Fibroblast of pulmonary artery (primary cell): ENCODE measurements around the gene MUC2.

Experiments used
- DNase-seq: peaks from one replicate; pipeline ENCODE4 v3.0.0-alpha.2; 2010; ENCODE audit warnings: low read depth
- H3K4me3 ChIP-seq: replicated peaks from 2 replicates; pipeline ENCODE4 v1.5.1; 2011; ENCODE audit warnings: low read depth, mild to moderate bottlenecking, control low read depth, low read length, moderate library complexity
- TF ChIP-seq, protein P1 (sequence below): IDR thresholded peaks from 2 replicates; pipeline ENCODE4 v1.5.1; 2011; ENCODE audit warnings: mild to moderate bottlenecking, control low read depth, low read length, inconsistent platforms; ENCODE audit errors: missing control alignments

The MUC2 gene

DNA sequence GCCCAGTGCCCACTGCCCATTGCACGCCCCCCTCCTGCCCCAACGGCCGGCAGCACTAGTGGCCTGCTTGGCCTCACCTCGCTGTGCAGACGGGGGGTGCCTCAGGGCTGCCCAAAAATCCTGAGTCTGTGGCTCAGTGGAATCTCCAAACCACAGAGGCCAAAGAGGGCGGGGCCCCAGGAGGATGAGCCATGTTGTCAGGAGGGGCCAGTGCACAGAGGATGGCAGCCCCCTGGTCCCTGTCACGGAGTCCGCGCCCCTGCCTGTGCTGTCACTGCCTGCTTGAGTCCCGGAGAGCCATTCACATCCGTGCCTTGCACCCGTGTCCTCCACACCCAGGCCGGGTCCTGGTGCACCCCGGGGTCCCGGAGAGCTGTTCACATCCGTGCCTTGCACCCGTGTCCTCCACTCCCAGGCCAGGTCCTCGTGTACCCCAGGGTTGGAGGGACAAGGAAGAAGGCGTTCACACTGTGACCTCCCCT is 46.7 kb downstream of the MUC2 start:
- H3K4me3 ChIP-seq, result no peak overlapping the region
- TF ChIP-seq, protein P1, sequence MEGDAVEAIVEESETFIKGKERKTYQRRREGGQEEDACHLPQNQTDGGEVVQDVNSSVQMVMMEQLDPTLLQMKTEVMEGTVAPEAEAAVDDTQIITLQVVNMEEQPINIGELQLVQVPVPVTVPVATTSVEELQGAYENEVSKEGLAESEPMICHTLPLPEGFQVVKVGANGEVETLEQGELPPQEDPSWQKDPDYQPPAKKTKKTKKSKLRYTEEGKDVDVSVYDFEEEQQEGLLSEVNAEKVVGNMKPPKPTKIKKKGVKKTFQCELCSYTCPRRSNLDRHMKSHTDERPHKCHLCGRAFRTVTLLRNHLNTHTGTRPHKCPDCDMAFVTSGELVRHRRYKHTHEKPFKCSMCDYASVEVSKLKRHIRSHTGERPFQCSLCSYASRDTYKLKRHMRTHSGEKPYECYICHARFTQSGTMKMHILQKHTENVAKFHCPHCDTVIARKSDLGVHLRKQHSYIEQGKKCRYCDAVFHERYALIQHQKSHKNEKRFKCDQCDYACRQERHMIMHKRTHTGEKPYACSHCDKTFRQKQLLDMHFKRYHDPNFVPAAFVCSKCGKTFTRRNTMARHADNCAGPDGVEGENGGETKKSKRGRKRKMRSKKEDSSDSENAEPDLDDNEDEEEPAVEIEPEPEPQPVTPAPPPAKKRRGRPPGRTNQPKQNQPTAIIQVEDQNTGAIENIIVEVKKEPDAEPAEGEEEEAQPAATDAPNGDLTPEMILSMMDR, result no peak
- no peak for DNase-seq

DNA sequence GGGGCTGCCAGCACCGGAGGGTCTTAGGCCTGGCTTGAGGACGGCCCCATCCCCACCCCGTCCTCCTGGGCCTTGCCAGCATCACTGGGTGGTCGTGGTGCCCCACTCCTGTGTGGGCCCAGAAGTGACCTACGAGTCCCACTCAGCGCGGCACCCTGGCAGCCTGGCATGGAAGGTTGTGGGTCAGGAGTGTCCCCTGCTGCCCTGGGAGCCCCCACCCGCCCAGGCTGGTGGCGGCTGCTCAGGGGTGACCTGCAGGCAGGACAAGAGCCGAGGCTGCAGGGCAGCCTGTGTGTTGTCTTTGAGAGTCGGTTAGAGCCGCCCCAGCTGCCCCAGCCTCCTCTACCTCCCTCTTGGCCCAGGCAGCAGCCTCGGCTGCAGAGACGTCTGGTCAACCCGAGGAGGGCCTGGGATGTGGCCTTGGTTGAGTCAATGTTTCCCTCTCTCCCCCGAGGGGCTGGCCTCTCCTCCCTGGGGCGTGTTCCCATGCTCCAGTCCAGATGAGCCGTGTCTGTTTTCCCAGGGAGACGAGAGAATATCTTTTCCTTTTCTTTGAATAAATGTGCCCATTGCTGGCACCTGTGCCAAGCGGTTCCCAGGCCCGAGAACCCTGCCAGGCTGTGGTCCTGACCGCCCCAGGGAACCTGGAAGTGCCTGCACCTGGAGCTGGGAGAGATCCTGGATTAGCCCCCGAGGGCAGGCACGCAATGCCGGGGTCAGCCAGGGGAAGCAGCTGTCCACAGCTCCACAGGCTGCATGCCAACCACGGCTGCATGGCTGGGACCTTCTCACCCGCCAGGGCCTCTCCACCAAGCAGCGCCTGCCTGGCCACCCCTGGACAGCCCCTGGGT is 47.4 kb downstream of the MUC2 start:
- no peak for DNase-seq
- TF ChIP-seq, protein P1, result no peak
- H3K4me3 ChIP-seq, result no peak overlapping the region

DNA sequence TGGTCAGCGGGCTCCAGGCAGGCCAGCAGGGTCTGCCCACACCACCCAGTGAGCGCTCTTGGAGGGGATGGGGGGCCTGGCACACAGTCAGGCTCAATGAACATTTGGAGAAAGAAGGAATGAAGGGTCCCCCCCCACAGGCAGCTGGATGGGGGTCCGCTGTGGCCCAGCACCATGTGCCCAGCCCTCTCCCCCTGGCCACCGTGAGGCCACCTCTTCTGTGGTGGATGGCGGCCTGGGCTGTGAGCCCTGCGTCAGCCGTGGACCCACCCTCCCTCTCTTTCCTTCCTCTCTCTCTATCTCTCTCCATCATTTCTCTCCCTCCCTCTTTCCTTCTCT is 48.0 kb downstream of the MUC2 start:
- no peak for DNase-seq
- TF ChIP-seq, protein P1, result no peak
- no peak overlapping the region for H3K4me3 ChIP-seq

DNA sequence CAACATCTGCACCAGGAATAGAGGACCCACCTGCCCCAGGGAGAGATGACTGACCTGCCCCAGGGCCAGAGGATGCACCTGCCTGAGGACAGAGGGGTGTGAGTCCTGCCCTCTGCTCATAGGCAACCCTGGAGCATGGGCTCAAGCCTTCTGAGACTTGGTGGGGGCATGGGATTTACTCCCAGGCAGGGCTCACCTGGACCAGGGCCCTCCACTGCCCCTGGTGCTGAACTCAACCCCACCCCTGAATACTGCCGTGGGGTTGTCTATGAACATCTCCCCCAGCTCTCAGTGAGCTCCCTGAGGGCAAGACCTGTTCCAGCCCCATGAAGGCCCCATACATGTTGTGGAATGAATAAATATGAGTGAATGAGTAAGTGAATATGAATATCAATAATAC is 49.3 kb downstream of the MUC2 start:
- no peak overlapping the region for H3K4me3 ChIP-seq
- no peak for DNase-seq
- TF ChIP-seq, protein P1, result no peak
